H9 (cell line): ENCODE results near the gene PPFIA2. TPM values are rescaled to one million over a fixed set of nuclear protein-coding genes. Genes with fewer than 3 reads are reported as not detected.

Experiments
- DNase-seq: peaks from one replicate; pipeline ENCODE4 v3.0.0-alpha.2; 2017
- H2AFZ ChIP-seq: one replicate; pipeline ENCODE4 v1.6.1; 2013; ENCODE audit warnings: mild to moderate bottlenecking, low read length, control low read depth, moderate library complexity
- H2AK5ac ChIP-seq: 2 replicates; pipeline ENCODE4 v1.6.1; 2013; ENCODE audit warnings: low read length, control low read depth, mixed read lengths; ENCODE audit not compliant: insufficient read length
- H2BK120ac ChIP-seq: one replicate; pipeline ENCODE4 v1.6.1; 2013; ENCODE audit warnings: low read depth, mild to moderate bottlenecking, low read length, control low read depth, inconsistent platforms; ENCODE audit not compliant: poor library complexity, severe bottlenecking
- H2BK12ac ChIP-seq: 2 replicates; pipeline ENCODE4 v1.6.1; 2013; ENCODE audit warnings: low read length, control low read depth, mixed read lengths, low read depth; ENCODE audit not compliant: insufficient read length
- H2BK15ac ChIP-seq: 2 replicates; pipeline ENCODE4 v1.6.1; 2013; ENCODE audit warnings: low read depth, low read length, control low read depth
- H2BK20ac ChIP-seq: one replicate; pipeline ENCODE4 v1.6.1; 2013; ENCODE audit warnings: low read depth, mild to moderate bottlenecking, low read length, control low read depth, inconsistent platforms; ENCODE audit not compliant: poor library complexity, severe bottlenecking
- H2BK5ac ChIP-seq: 2 replicates; pipeline ENCODE4 v1.6.1; 2013; ENCODE audit warnings: low read length, control low read depth, mixed read lengths; ENCODE audit not compliant: insufficient read length
- H3K14ac ChIP-seq: 2 replicates; pipeline ENCODE4 v1.6.1; 2013; ENCODE audit warnings: low read length, control low read depth; ENCODE audit not compliant: insufficient read depth
- H3K18ac ChIP-seq: 2 replicates; pipeline ENCODE4 v1.6.1; 2013; ENCODE audit warnings: low read depth, mild to moderate bottlenecking, mixed read lengths, low read length, control low read depth; ENCODE audit not compliant: insufficient read length
- H3K23ac ChIP-seq: 2 replicates; pipeline ENCODE4 v1.6.1; 2013; ENCODE audit warnings: low read length, control low read depth, mixed read lengths, low read depth; ENCODE audit not compliant: insufficient read length
- H3K23me2 ChIP-seq: 2 replicates; pipeline ENCODE4 v1.6.1; 2013; ENCODE audit warnings: low read depth, mild to moderate bottlenecking, mixed read lengths, low read length, control low read depth; ENCODE audit not compliant: insufficient read length, poor library complexity, severe bottlenecking
- H3K27ac ChIP-seq: 2 replicates; pipeline ENCODE4 v1.5.1; 2013; ENCODE audit warnings: low read length, control low read depth, mixed read lengths, low read depth; ENCODE audit not compliant: insufficient read length
- H3K27me3 ChIP-seq: 2 replicates; pipeline ENCODE4 v1.6.1; 2013; ENCODE audit warnings: low read length, control low read depth, inconsistent platforms; ENCODE audit not compliant: insufficient read depth
- H3K4ac ChIP-seq: 2 replicates; pipeline ENCODE4 v1.6.1; 2013; ENCODE audit warnings: low read depth, mild to moderate bottlenecking, control low read depth, inconsistent platforms, low read length, moderate library complexity
- H3K4me1 ChIP-seq: 2 replicates; pipeline ENCODE4 v1.6.1; 2013; ENCODE audit warnings: low read length, control low read depth, inconsistent platforms; ENCODE audit not compliant: insufficient read depth
- H3K4me2 ChIP-seq: 2 replicates; pipeline ENCODE4 v1.6.1; 2013; ENCODE audit warnings: low read length, control low read depth, mixed read lengths; ENCODE audit not compliant: insufficient read length, insufficient read depth
- H3K56ac ChIP-seq: 2 replicates; pipeline ENCODE4 v1.6.1; 2013; ENCODE audit warnings: low read depth, mild to moderate bottlenecking, mixed read lengths, low read length, control low read depth; ENCODE audit not compliant: insufficient read length
- H3K79me1 ChIP-seq: 2 replicates; pipeline ENCODE4 v1.6.1; 2013; ENCODE audit warnings: low read depth, mild to moderate bottlenecking, moderate library complexity, low read length, control low read depth, inconsistent platforms; ENCODE audit not compliant: insufficient read depth, poor library complexity, severe bottlenecking
- H3K79me2 ChIP-seq: 2 replicates; pipeline ENCODE4 v1.6.1; 2013; ENCODE audit warnings: low read length, control low read depth, inconsistent platforms; ENCODE audit not compliant: insufficient read depth
- H3K9ac ChIP-seq: 2 replicates; pipeline ENCODE4 v1.6.1; 2013; ENCODE audit warnings: low read length, control low read depth, mixed read lengths; ENCODE audit not compliant: insufficient read length; ENCODE audit errors: extremely low read depth
- H3K9me3 ChIP-seq: one replicate; pipeline ENCODE4 v1.6.1; 2013; ENCODE audit warnings: low read depth, low read length, inconsistent platforms; ENCODE audit not compliant: control insufficient read depth
- H3T11ph ChIP-seq: one replicate; pipeline ENCODE4 v1.6.1; 2013; ENCODE audit warnings: mild to moderate bottlenecking, low read length, control low read depth, inconsistent platforms
- H4K20me1 ChIP-seq: one replicate; pipeline ENCODE4 v1.6.1; 2013; ENCODE audit not compliant: control insufficient read depth, insufficient read length, insufficient read depth
- H4K5ac ChIP-seq: 2 replicates; pipeline ENCODE4 v1.6.1; 2013; ENCODE audit warnings: low read depth, mild to moderate bottlenecking, mixed read lengths, low read length, control low read depth; ENCODE audit not compliant: insufficient read length
- H4K8ac ChIP-seq: replicated peaks from 2 replicates; pipeline ENCODE4 v1.6.1; 2013; ENCODE audit warnings: low read length, control low read depth, mixed read lengths, low read depth; ENCODE audit not compliant: insufficient read length
- H4K91ac ChIP-seq: 2 replicates; pipeline ENCODE4 v1.6.1; 2013; ENCODE audit warnings: low read depth, mild to moderate bottlenecking, moderate library complexity, mixed read lengths, low read length, control low read depth; ENCODE audit not compliant: insufficient read length
- H3K27ac Mint-ChIP-seq, 3 experiments: 2 replicates in 2 of 3; 3 replicates in 1 of 3; pipeline ENCODE4 v1.8.0; 2020 to 2021; ENCODE audit warnings: mixed read lengths in 3 of 3, mild to moderate bottlenecking in 1 of 3, moderate library complexity in 1 of 3
- H3K27me3 Mint-ChIP-seq: 2 replicates; pipeline ENCODE4 v1.8.0; 2021; ENCODE audit warnings: low read depth, mild to moderate bottlenecking, moderate library complexity, mixed read lengths
- H3K36me3 Mint-ChIP-seq, 3 experiments: 2 replicates in 2 of 3; 3 replicates in 1 of 3; pipeline ENCODE4 v1.8.0; 2020 to 2021; ENCODE audit warnings: low read depth in 3 of 3, mixed read lengths in 3 of 3; ENCODE audit not compliant: insufficient read depth in 1 of 3
- H3K4me1 Mint-ChIP-seq, 2 experiments: 2 replicates each; pipeline ENCODE4 v1.8.0; 2020; ENCODE audit warnings: mixed read lengths in 2 of 2
- H3K4me3 Mint-ChIP-seq, 2 experiments: 2 replicates in 1 of 2; 3 replicates in 1 of 2; pipeline ENCODE4 v1.8.0; 2020 to 2021; ENCODE audit warnings: mild to moderate bottlenecking in 2 of 2, mixed read lengths in 2 of 2, moderate library complexity in 1 of 2
- H3K9me3 Mint-ChIP-seq, 2 experiments: 2 replicates in 1 of 2; 3 replicates in 1 of 2; pipeline ENCODE4 v1.8.0; 2020; ENCODE audit warnings: mild to moderate bottlenecking in 2 of 2, mixed read lengths in 2 of 2, moderate library complexity in 1 of 2
- CTCF ChIP-seq: fragments of 200-600 bp; sonication (generic); conservative IDR thresholded peaks from 3 replicates; pipeline ENCODE4 v1.8.0; 2021; ENCODE audit warnings: antibody characterized with exemption, mild to moderate bottlenecking
- WGBS: extraction: QIAGEN DNeasy Blood & Tissue Kit; methylation state at CpG from one replicate; pipeline ENCODE4 v1.1.7; 2013; ENCODE audit warnings: missing lambda C conversion rate, low lambda C conversion rate, mixed read lengths; ENCODE audit not compliant: insufficient read length; ENCODE audit errors: extremely low coverage; 5-methylcytosine and 5-hydroxymethylcytosine counted together
- total RNA-seq: library from RNA; stranded (reverse); gene quantifications from 2 replicates; pipeline ENCODE4 v1.2.1, GENCODE V29; 2021

PPFIA2 gene
- total RNA-seq, 1 experiment from 2014 or later: 1.3 TPM

- no peak overlapping the region for H2BK15ac ChIP-seq
- no peaks in the 10 kb centered on the region; a peak in 1 of 7 replicates for H3K36me3 Mint-ChIP-seq
Measured at GRCh38 chr12:81644503-81644902, 114.6 kb downstream of the PPFIA2 start.

More at GRCh38 chr12:81644503-81644902, 114.6 kb downstream of the PPFIA2 start:
- TF ChIP-seq CTCF: peak; percentile 79
- H3K27me3 ChIP-seq: no peaks in the 10 kb centered on the region
- no peak overlapping the region for H3K4me2 ChIP-seq
- H4K91ac ChIP-seq: no peak overlapping the region
- H3K9me3 ChIP-seq: no peaks in the 10 kb centered on the region
- no peak overlapping the region for H3K56ac ChIP-seq
- no peak overlapping the region for H3K27ac Mint-ChIP-seq
- no peak overlapping the region for H3T11ph ChIP-seq
- H3K14ac ChIP-seq: no peak overlapping the region
- H3K4me1 ChIP-seq: no peaks in the 10 kb centered on the region
- H3K79me2 ChIP-seq: no peaks in the 10 kb centered on the region
- no peak overlapping the region for H2BK20ac ChIP-seq
- H3K4me3 Mint-ChIP-seq: no peak overlapping the region
- no peak overlapping the region for H4K5ac ChIP-seq
- no peaks in the 10 kb centered on the region for H4K20me1 ChIP-seq
- no peak overlapping the region for H3K23ac ChIP-seq
- H3K9ac ChIP-seq: no peak overlapping the region
- no peak overlapping the region for H4K8ac ChIP-seq
- H3K79me1 ChIP-seq: no peaks in the 10 kb centered on the region
- no peaks in the 10 kb centered on the region for H3K4me1 Mint-ChIP-seq
- no peak overlapping the region for H3K4ac ChIP-seq
- H3K23me2 ChIP-seq: no peaks in the 10 kb centered on the region
- no peak overlapping the region for H2AK5ac ChIP-seq
- no CpG with 5 or more reads among the region's 1 CpG for WGBS
- H2BK12ac ChIP-seq: no peak overlapping the region
- H3K27me3 Mint-ChIP-seq: no peaks in the 10 kb centered on the region
- H3K18ac ChIP-seq: no peak overlapping the region
- H2BK5ac ChIP-seq: no peak overlapping the region
- no peak for DNase-seq
- H3K9me3 Mint-ChIP-seq: no peaks in the 10 kb centered on the region
- no peak overlapping the region for H2AFZ ChIP-seq
- no peak overlapping the region for H2BK120ac ChIP-seq
- no peak overlapping the region for H3K27ac ChIP-seq
